Measurements from ENCODE around the gene NPBWR2. TPM values are rescaled to one million over a fixed set of nuclear protein-coding genes. Genes with fewer than 3 reads are reported as not detected.
"Not testable (repeated sequence)": the region's sequence is repeated elsewhere in the genome, so short reads cannot be mapped to it uniquely, and the experiment has no call there.

Gene NPBWR2
- total RNA-seq, 1 experiment from 2014 or later = not detected

GRCh38 chr20:64087226-64087825 lies 20.0 kb downstream of the NPBWR2 start:
- not testable (repeated sequence) for DNase-seq (ENCODE audit: low read depth)

- no peak for DNase-seq (ENCODE audit: low read depth)
Measured at GRCh38 chr20:64086801-64087200, 20.6 kb downstream of the NPBWR2 start.

GRCh38 chr20:64084685-64085152 lies 22.6 kb downstream of the NPBWR2 start:
- DNase-seq (ENCODE audit: low read depth) = no peak

- DNase-seq (ENCODE audit: low read depth) = no peak
Measured at GRCh38 chr20:64083804-64084684, 23.3 kb downstream of the NPBWR2 start, which contains the start of gene LKAAEAR1. TSS of gene LKAAEAR1 (minus strand) at chr20:64084398. CDS start at chr20:64084219, 179 bp downstream.

GRCh38 chr20:64083378-64083803 lies 24.0 kb downstream of the NPBWR2 start:
- peak; percentile 49 for DNase-seq (ENCODE audit: low read depth)

- no peak for DNase-seq (ENCODE audit: low read depth)
Measured at GRCh38 chr20:64082820-64083377, 24.5 kb downstream of the NPBWR2 start.

GRCh38 chr20:64082126-64082731 lies 25.1 kb downstream of the NPBWR2 start:
- DNase-seq (ENCODE audit: low read depth) = no peak

- no peak for DNase-seq (ENCODE audit: low read depth)
Measured at GRCh38 chr20:64081624-64081964, 25.8 kb downstream of the NPBWR2 start.

- DNase-seq (ENCODE audit: low read depth) = no peak
Measured at GRCh38 chr20:64080813-64081623, 26.3 kb downstream of the NPBWR2 start.

- no peak for DNase-seq (ENCODE audit: low read depth)
Measured at GRCh38 chr20:64080013-64080812, 27.2 kb downstream of the NPBWR2 start, which contains the start of gene OPRL1. TSS of gene OPRL1 (plus strand) at chr20:64080082. CDS start at chr20:64092721, 12,639 bp downstream.

GRCh38 chr20:64079273-64080012 lies 27.9 kb downstream of the NPBWR2 start, which contains the start of gene RGS19:
TSS of gene RGS19 (minus strand) at chr20:64079518. CDS start at chr20:64076886, 2,632 bp downstream.
- DNase-seq (ENCODE audit: low read depth) = peak; percentile 52

- DNase-seq (ENCODE audit: low read depth) = no peak
Measured at GRCh38 chr20:64078934-64079272, 28.5 kb downstream of the NPBWR2 start.

- no peak for DNase-seq (ENCODE audit: low read depth)
Measured at GRCh38 chr20:64077876-64078551, 29.4 kb downstream of the NPBWR2 start.

- DNase-seq (ENCODE audit: low read depth) = no peak
Measured at GRCh38 chr20:64077541-64077875, 29.9 kb downstream of the NPBWR2 start.

GRCh38 chr20:64077094-64077493 lies 30.3 kb downstream of the NPBWR2 start:
- DNase-seq (ENCODE audit: low read depth) = no peak

- no peak for DNase-seq (ENCODE audit: low read depth)
Measured at GRCh38 chr20:64076061-64076997, 31.0 kb downstream of the NPBWR2 start.

GRCh38 chr20:64075556-64075955 lies 31.8 kb downstream of the NPBWR2 start:
- no peak for DNase-seq (ENCODE audit: low read depth)

GRCh38 chr20:64074963-64075362 lies 32.4 kb downstream of the NPBWR2 start:
- DNase-seq (ENCODE audit: low read depth) = no peak

Data from LHCN-M2 (cell line).